ENCODE measurements around the gene ARHGAP44.

The ARHGAP44 gene

DNA sequence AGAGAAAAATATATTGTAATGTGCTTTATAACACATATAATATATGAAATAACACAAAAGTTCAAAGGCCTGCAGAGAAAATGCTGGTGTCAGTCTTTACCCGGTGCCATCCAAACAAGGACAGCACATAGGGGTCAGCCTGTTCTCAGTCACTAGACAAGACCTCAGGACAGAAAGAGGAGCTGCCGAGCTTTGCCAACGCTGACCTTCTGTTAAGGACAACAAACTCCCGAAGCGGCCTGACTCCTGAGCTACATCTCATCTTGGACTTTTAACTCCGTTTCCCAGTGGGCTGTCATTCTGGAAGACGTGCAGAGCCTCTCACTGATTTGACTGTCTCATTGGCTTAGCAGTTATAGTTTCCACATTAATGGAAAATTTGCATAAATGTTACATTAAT is 221.7 kb downstream of the ARHGAP44 start:
- Histone ChIP-seq H3K27ac (no peak overlapping the region), H3K36me3 (peaks cover 82% of the 10 kb centered on the region), H3K9me3 (ENCODE audit: severe bottlenecking) (no peaks in the 10 kb centered on the region), H3K4me3 (ENCODE audit: low read depth, low read length) (no peak overlapping the region), H3K27me3 (ENCODE audit: insufficient read depth, low read depth, severe bottlenecking) (no peaks in the 10 kb centered on the region)
- DNase-seq: no peak
- TF ChIP-seq, protein P1, sequence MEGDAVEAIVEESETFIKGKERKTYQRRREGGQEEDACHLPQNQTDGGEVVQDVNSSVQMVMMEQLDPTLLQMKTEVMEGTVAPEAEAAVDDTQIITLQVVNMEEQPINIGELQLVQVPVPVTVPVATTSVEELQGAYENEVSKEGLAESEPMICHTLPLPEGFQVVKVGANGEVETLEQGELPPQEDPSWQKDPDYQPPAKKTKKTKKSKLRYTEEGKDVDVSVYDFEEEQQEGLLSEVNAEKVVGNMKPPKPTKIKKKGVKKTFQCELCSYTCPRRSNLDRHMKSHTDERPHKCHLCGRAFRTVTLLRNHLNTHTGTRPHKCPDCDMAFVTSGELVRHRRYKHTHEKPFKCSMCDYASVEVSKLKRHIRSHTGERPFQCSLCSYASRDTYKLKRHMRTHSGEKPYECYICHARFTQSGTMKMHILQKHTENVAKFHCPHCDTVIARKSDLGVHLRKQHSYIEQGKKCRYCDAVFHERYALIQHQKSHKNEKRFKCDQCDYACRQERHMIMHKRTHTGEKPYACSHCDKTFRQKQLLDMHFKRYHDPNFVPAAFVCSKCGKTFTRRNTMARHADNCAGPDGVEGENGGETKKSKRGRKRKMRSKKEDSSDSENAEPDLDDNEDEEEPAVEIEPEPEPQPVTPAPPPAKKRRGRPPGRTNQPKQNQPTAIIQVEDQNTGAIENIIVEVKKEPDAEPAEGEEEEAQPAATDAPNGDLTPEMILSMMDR (IDR thresholded peaks at IDR 0.05; ENCODE audit: low read depth, low read length): no peak

DNA sequence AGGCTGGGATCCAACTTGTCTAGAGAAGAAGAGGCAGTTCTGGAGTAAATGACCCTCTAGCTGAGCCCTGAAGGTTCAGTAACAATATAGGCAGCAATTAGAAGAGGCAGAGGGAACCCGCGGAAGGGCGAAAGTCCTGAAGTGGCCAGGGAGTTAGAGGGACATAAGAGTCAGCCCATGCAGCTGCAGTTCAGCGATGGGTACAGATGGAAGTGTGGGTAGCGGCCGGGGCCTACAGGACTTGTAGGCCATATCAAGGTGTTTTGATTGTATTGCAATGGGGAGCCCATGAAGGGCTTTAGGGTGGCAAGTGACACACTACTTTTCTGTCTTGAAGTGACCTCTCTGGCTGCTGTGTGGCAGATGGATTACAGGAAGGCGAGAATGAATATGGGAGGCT is 225.5 kb downstream of the ARHGAP44 start:
- Histone ChIP-seq H3K9me3 (ENCODE audit: severe bottlenecking) (no peaks in the 10 kb centered on the region), H3K36me3 (peaks cover 64% of the 10 kb centered on the region), H3K27me3 (ENCODE audit: insufficient read depth, low read depth, severe bottlenecking) (no peaks in the 10 kb centered on the region), H3K27ac (no peak overlapping the region), H3K4me3 (ENCODE audit: low read depth, low read length) (no peak overlapping the region)
- DNase-seq: no peak
- TF ChIP-seq, protein P1 (IDR thresholded peaks at IDR 0.05; ENCODE audit: low read depth, low read length): no peak

DNA sequence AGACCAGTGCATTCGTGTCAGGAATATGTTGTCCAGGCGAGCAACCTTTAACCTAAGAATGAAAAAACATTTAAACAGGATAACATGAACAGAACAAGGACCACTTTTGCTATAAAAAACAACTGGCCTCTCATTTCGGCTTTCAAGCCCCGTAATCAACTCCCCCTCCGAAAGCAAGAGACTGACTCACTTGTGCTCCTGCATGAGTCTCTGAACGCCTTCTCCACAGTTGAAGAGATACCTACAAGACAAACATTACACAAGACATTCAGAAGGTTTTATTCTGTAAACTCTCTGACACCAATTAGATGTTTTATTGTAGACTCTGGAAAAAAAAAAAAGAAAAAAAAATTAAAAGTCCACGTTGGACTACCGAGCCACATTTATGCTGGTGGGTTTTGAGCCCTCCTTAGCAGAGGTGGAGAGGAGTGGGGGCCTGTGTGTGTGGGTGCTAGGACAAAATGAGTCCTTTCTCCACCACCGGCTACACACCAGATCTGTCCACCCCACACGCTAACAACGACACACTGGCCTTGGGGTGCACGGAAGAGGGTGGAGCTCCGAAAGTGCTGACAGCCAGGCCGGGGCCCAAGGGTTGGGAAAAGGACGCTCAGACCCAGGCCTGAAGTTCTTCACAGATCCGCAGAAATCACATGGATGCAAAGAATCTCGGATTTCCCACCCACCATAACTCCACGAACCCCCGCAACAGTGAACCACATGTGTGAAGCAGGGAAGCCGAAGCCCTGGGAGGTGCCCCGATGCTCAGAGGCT is 227.8 kb downstream of the ARHGAP44 start:
- no peaks in the 10 kb centered on the region for H3K9me3 ChIP-seq (ENCODE audit: severe bottlenecking)
- H3K27ac ChIP-seq: peak overlapping the region; percentile 85
- TF ChIP-seq, protein P1 (IDR thresholded peaks at IDR 0.05; ENCODE audit: low read depth, low read length): no peak
- DNase-seq: peak; percentile 12
- H3K36me3 ChIP-seq: peaks cover 43% of the 10 kb centered on the region
- no peaks in the 10 kb centered on the region for H3K27me3 ChIP-seq (ENCODE audit: insufficient read depth, low read depth, severe bottlenecking)
- H3K4me3 ChIP-seq (ENCODE audit: low read depth, low read length): peak overlapping the region; percentile 59

DNA sequence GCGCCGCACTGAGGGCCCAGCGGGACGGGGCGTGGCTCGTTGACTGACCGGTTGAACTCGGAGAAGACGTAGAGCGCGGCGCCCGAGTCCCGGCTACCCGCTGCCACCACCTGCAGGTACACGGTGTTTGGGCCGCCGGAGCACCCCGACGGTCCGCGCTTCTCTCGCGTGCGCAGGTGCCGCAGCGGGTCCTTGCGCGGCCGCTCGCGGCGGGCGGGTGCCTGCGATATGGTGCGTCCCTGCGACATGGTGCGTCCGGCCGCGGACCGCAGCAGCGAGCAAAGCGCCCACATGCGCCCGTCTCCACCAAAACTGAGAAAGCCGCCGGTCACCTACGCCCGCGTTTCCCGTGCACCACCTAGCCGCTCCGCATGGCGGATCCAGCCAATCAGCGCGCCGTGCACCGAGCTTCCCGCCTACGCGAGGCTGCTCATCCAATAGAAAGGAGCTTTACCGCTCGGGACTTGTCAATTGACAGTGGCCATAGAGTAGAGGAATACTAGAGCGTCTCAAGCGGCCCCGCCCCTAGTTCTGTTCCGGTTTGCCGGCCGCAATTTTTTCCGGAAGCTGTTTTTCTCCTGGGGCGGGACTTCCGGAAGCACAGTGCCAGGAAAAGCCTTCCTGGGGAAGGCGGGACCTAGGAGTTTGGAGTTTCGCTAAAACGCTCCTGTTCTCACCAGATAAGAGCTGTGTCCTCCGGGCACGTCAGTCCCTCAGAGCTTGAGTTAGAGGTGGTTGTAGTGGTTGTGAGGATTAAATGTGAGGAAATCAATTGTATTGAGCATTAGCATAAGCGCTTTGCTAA is 228.6 kb downstream of the ARHGAP44 start, which contains the start of gene ELAC2:
ELAC2 (minus strand) TSS at position 373 of the 805 bp plus-strand sequence; CDS start at position 293, 80 bp downstream.
- TF ChIP-seq, protein P1 (IDR thresholded peaks at IDR 0.05; ENCODE audit: low read depth, low read length): no peak
- Histone ChIP-seq H3K9me3 (ENCODE audit: severe bottlenecking) (no peaks in the 10 kb centered on the region), H3K27me3 (ENCODE audit: insufficient read depth, low read depth, severe bottlenecking) (no peaks in the 10 kb centered on the region), H3K36me3 (peaks cover 35% of the 10 kb centered on the region), H3K27ac (peak within 1 kb of the TSS; percentile 85), H3K4me3 (ENCODE audit: low read depth, low read length) (peak within 1 kb of the TSS; percentile 59)
- DNase-seq: peak; percentile 96

DNA sequence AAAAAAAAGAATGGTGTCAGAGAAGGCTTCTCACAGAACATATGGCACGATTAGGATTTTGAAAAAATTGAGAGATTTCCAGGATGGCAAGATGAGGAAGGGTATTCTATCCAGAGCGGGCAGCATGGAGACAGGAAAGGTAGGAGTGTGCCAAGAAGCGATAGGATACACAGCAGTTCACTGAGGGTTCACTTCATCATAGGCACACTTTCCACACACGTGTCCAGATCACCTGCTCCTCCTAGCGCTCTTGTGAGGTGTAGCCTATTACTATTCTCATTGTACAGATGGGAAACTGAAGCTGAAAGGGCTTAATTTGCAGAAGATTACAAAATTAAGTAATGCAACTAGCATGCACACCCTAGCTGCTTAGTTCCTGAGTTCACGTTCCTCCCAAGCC is 234.7 kb downstream of the ARHGAP44 start:
- H3K9me3 ChIP-seq (ENCODE audit: severe bottlenecking): no peaks in the 10 kb centered on the region
- peak overlapping the region; percentile 15 for H3K4me3 ChIP-seq (ENCODE audit: low read depth, low read length)
- DNase-seq: peak; percentile 39
- peak overlapping the region; percentile 67 for H3K27ac ChIP-seq
- H3K36me3 ChIP-seq: no peaks in the 10 kb centered on the region
- H3K27me3 ChIP-seq (ENCODE audit: insufficient read depth, low read depth, severe bottlenecking): no peaks in the 10 kb centered on the region
- TF ChIP-seq, protein P1 (IDR thresholded peaks at IDR 0.05; ENCODE audit: low read depth, low read length): no peak

Measured in WERI-Rb-1 (cell line).